CMK (cell line): ENCODE measurements around the gene STH.

Source experiments
- DNase-seq: peaks from one replicate; pipeline ENCODE4 v3.0.0-alpha.2; 2010; ENCODE audit warnings: low read depth

STH gene

DNA sequence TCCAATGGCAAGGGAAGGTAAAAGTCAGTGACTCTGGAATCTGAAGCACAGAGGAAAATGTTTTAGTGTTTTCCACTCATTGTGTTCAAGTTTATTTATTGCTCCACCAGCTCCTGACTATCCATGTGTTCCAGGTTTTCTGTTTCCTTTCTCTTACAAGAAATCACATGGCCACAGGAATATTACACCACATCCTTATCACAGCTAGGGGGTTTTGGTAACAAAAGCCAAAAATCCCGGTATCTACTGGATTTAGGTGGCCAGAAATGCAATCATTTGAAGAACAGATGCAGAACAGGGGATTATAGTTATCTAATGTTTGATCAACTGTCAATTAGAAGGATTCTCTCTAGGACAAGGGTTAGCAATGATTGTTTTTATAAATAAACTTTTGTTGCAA lies 47.9 kb downstream of the STH start:
- DNase-seq, result no peak

GRCh38 chr17:46047398-46047797 lies 48.3 kb downstream of the STH start:
- DNase-seq, result no peak

- DNase-seq, result no peak
Observed at GRCh38 chr17:46047856-46048255, 48.8 kb downstream of the STH start.
